ENCODE data around the gene ARHGAP44. TPM values are rescaled to one million over a fixed set of nuclear protein-coding genes. Genes with fewer than 3 reads are reported as not detected.

The ARHGAP44 gene
- total RNA-seq, 6 donors from 2014 or later = 36.3 to 56.4 (median 41.8) TPM

DNA sequence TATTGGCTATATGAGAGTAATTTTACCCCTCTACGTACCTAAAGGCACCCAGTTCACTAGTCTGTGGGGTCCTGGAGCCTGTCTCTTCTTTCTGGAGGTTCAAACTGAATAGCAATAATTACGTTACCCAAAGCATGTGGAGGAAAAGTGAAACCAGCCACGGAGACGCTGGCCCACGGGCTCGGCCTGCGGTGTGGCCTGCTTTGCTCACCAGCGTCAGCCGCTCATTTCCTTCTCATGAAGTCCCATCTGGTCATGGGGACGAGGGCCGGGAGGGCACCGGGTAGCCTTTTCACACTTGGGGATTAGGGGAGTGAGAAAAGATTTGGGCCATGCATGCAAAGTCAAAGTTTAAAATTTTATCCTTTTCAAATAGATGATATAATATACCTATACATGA, 201.6 kb downstream of the ARHGAP44 start:
- Histone ChIP-seq H3K4me3 (no peak overlapping the region), H3K27me3 (no peaks in the 10 kb centered on the region), H3K4me1 (no peaks in the 10 kb centered on the region), H3K9me3 (no peaks in the 10 kb centered on the region), H3K36me3 (peaks cover 33 to 65% (median 56%) of the 10 kb centered on the region in 4 donors), H3K27ac (no peak overlapping the region)
- TF ChIP-seq POLR2AphosphoS5 (IDR thresholded peaks at IDR 0.05) = no peak
- TF ChIP-seq EP300 (IDR thresholded peaks at IDR 0.05) = no peak
- no peak for TF ChIP-seq POLR2A (IDR thresholded peaks at IDR 0.05)
- TF ChIP-seq, protein P1, sequence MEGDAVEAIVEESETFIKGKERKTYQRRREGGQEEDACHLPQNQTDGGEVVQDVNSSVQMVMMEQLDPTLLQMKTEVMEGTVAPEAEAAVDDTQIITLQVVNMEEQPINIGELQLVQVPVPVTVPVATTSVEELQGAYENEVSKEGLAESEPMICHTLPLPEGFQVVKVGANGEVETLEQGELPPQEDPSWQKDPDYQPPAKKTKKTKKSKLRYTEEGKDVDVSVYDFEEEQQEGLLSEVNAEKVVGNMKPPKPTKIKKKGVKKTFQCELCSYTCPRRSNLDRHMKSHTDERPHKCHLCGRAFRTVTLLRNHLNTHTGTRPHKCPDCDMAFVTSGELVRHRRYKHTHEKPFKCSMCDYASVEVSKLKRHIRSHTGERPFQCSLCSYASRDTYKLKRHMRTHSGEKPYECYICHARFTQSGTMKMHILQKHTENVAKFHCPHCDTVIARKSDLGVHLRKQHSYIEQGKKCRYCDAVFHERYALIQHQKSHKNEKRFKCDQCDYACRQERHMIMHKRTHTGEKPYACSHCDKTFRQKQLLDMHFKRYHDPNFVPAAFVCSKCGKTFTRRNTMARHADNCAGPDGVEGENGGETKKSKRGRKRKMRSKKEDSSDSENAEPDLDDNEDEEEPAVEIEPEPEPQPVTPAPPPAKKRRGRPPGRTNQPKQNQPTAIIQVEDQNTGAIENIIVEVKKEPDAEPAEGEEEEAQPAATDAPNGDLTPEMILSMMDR (IDR thresholded peaks at IDR 0.05) = no peak
- WGBS, 2 donors = 94 to 96% methylated on average over 12 of the region's 12 CpGs
- DNase-seq (peak in 1 of 2 donors; percentile 53), ATAC-seq (ENCODE audit: low FRiP score in 2 of 2) (no peak)

DNA sequence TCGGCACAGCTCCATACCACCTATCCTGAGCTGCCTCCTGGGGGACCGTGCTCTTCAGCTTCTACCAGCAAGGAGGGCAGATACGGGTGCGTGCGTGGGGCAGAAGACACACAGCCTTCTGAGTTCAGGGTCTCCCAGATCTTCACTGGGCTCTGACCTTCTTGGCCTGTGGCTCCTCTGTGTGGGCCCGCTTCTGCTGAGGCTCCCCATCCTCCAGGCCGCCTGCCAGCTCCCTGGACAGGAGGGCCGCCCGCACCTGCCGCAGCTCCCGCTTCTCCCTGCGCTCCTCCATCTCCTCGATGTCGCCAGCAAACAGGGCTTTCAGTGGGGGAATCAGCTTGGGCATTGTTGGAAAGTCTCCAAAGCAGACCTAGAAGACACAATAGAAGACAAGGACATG, 203.4 kb downstream of the ARHGAP44 start:
- WGBS, 2 donors = 96 to 99% methylated on average over 13 to 14 of the region's 14 CpGs
- H3K36me3 ChIP-seq = peaks cover 43 to 83% (median 73%) of the 10 kb centered on the region in 4 donors
- H3K4me1 ChIP-seq = no peaks in the 10 kb centered on the region
- H3K4me3 ChIP-seq = no peak overlapping the region
- H3K9me3 ChIP-seq = no peaks in the 10 kb centered on the region
- TF ChIP-seq POLR2A (IDR thresholded peaks at IDR 0.05) = no peak
- TF ChIP-seq, protein P1 (IDR thresholded peaks at IDR 0.05) = no peak
- TF ChIP-seq EP300 (IDR thresholded peaks at IDR 0.05) = no peak
- TF ChIP-seq POLR2AphosphoS5 (IDR thresholded peaks at IDR 0.05) = no peak
- ATAC-seq (ENCODE audit: low FRiP score in 2 of 2) (no peak), DNase-seq (peak in 1 of 2 donors; percentile 65)
- no peak overlapping the region for H3K27ac ChIP-seq
- no peaks in the 10 kb centered on the region for H3K27me3 ChIP-seq

DNA sequence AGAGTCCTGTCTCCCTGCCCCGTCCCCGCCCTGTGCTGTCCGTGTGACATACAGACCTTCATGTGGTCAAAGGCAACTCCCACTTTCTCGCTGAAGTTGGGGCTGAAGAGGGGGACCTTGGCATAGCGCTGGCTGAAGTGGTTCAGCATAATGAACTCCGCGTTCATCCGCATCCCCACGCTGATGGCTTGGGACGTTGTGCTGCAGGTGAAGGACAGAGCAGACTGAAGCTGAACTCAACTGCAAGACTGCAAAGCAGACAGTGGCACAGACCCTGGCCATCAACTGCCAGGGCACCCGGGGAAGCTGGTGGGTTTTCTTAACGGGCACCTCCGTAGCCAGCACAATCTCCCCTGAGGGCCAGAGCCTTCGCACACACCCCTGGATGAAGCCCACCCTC, 204.3 kb downstream of the ARHGAP44 start:
- DNase-seq = no peak
- Histone ChIP-seq H3K36me3 (peaks cover 51 to 92% (median 83%) of the 10 kb centered on the region in 4 donors), H3K4me3 (no peak overlapping the region), H3K27me3 (no peaks in the 10 kb centered on the region), H3K27ac (no peak overlapping the region), H3K4me1 (no peaks in the 10 kb centered on the region), H3K9me3 (no peaks in the 10 kb centered on the region)
- 94 to 97% methylated on average over 5 to 14 of the region's 14 CpGs for WGBS, 2 donors
- TF ChIP-seq POLR2A (IDR thresholded peaks at IDR 0.05) (no peak), EP300 (IDR thresholded peaks at IDR 0.05) (no peak), POLR2AphosphoS5 (IDR thresholded peaks at IDR 0.05) (no peak)
- TF ChIP-seq, protein P1 (IDR thresholded peaks at IDR 0.05) = no peak
- ATAC-seq (ENCODE audit: low FRiP score in 2 of 2) = peak in 1 of 2 donors; percentile 13

DNA sequence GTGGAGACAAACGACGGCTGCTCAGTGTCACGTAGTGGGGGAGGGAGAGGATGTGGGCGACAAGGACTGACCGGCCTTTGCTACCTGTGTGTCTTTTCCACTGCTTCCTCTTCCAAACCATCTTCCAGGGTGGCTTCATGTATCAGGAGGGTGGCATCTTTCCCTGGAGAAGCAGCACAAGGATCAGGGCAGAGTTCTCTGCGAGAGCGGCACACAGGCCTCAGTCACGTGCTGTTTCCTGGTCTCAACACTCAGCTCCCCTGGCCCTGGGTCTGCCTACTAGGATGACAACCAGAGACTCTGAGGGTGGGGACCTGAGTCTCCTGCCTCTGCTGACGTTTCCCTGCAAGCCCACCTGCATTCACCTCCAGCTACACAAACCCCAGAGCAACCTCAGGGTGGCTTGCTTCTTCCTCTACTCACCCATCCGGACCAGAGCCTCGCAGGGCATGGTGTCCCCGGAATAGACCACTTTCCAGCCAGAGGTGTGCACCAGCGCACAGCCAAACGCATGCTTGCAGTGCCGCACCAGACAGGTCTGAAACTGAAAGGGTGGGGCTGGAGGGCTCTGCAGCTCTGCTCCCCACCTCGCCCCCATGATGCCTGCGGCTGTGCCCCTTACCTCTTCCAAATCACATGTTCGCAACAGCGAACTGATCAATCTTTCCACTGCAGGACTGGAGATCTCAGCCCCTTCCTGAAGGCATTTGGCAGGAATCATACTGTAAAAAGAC, 205.2 kb downstream of the ARHGAP44 start:
- no peak for DNase-seq
- peaks cover 52 to 100% (median 91%) of the 10 kb centered on the region in 4 donors for H3K36me3 ChIP-seq
- H3K4me3 ChIP-seq = no peak overlapping the region
- 92 to 93% methylated on average over 19 of the region's 19 CpGs for WGBS, 2 donors
- TF ChIP-seq, protein P1 (IDR thresholded peaks at IDR 0.05) = no peak
- TF ChIP-seq EP300 (IDR thresholded peaks at IDR 0.05) (no peak), POLR2AphosphoS5 (IDR thresholded peaks at IDR 0.05) (no peak), POLR2A (IDR thresholded peaks at IDR 0.05) (no peak)
- H3K4me1 ChIP-seq = no peaks in the 10 kb centered on the region
- H3K27me3 ChIP-seq = no peaks in the 10 kb centered on the region
- no peak for ATAC-seq (ENCODE audit: low FRiP score in 2 of 2)
- H3K27ac ChIP-seq = no peak overlapping the region
- no peaks in the 10 kb centered on the region for H3K9me3 ChIP-seq
